SK-N-SH (cell line): ENCODE data around the gene EPB41L2. TPM values are rescaled to one million over a fixed set of nuclear protein-coding genes. Genes with fewer than 3 reads are reported as not detected.

ENCODE experiments used
- CTCF ChIA-PET: fragments of 300-600, 350-600 bp; formaldehyde crosslinking; extraction: SDS; loops from one replicate; lab custom pipeline; 2021; lab: Yijun Ruan, JAX
- POLR2A ChIA-PET: fragments of 350-600 bp; sonication (Branson Sonifier 250); formaldehyde crosslinking; extraction: SDS; loops from one replicate; lab custom pipeline; 2020; ENCODE audit warnings: antibody characterized with exemption, inconsistent platforms; lab: Yijun Ruan, JAX
- DNase-seq: peaks from one replicate; pipeline ENCODE4 v3.0.0; 2012
- H2AFZ ChIP-seq: fragments of 200-600 bp; sonication (generic); 2 replicates; pipeline ENCODE4 v1.8.1; 2016; ENCODE audit warnings: antibody characterized with exemption, mild to moderate bottlenecking, low read depth
- H3F3A ChIP-seq: fragments of 200-600 bp; sonication (generic); replicated peaks from 2 replicates; pipeline ENCODE3; 2016; ENCODE audit warnings: antibody characterized with exemption, mild to moderate bottlenecking; ENCODE audit not compliant: insufficient read depth
- H3K27ac ChIP-seq, 2 experiments: fragments of 200-500 bp in 1 of 2; fragments of 200-600 bp in 1 of 2; sonication (Bioruptor generic) in 1 of 2; sonication (generic), shearing (Covaris generic) in 1 of 2; 2 replicates each; pipeline versions ENCODE4 v1.5.1 to v1.6.1; 2014 to 2016; ENCODE audit warnings: low read depth in 2 of 2, inconsistent platforms in 1 of 2, low read length in 1 of 2, mild to moderate bottlenecking in 1 of 2, mixed read lengths in 1 of 2
- H3K27me3 ChIP-seq: fragments of 200-600 bp; sonication (generic), shearing (Covaris generic); 2 replicates; pipeline ENCODE4 v1.6.1; 2016; ENCODE audit warnings: mixed run types; ENCODE audit not compliant: insufficient read depth
- H3K36me3 ChIP-seq, 2 experiments: fragments of 200-500 bp in 1 of 2; fragments of 200-600 bp in 1 of 2; sonication (Bioruptor generic) in 1 of 2; sonication (generic) in 1 of 2; replicated peaks in 1 of 2; 2 replicates each; pipeline versions ENCODE3 to v1.5.1; 2014 to 2016; ENCODE audit warnings: low read length in 1 of 2, mild to moderate bottlenecking in 1 of 2; ENCODE audit not compliant: insufficient read depth in 2 of 2, control insufficient read depth in 1 of 2
- H3K4me1 ChIP-seq, 2 experiments: fragments of 200-500 bp in 1 of 2; fragments of 200-600 bp in 1 of 2; sonication (Bioruptor generic) in 1 of 2; sonication (generic), shearing (Covaris generic) in 1 of 2; 2 replicates each; pipeline versions ENCODE4 v1.5.1 to v1.6.1; 2014 to 2016; ENCODE audit warnings: low read depth in 1 of 2, low read length in 1 of 2, mixed run types in 1 of 2; ENCODE audit not compliant: insufficient read depth in 2 of 2, control insufficient read depth in 1 of 2
- H3K4me2 ChIP-seq: fragments of 200-600 bp; sonication (generic), shearing (Covaris generic); 2 replicates; pipeline ENCODE4 v1.6.1; 2017; ENCODE audit warnings: mixed run types
- H3K4me3 ChIP-seq, 2 experiments: fragments of 200-500 bp in 1 of 2; fragments of 200-600 bp in 1 of 2; sonication (Bioruptor generic) in 1 of 2; sonication (generic), shearing (Covaris generic) in 1 of 2; 2 replicates each; pipeline versions ENCODE4 v1.5.1 to v1.8.1; 2014 to 2016; ENCODE audit warnings: low read depth in 2 of 2, inconsistent platforms in 1 of 2, low read length in 1 of 2, mild to moderate bottlenecking in 1 of 2, mixed read lengths in 1 of 2, moderate library complexity in 1 of 2
- H3K79me2 ChIP-seq: fragments of 200-600 bp; sonication (generic); 2 replicates; pipeline ENCODE4 v1.8.1; 2017; ENCODE audit warnings: mild to moderate bottlenecking; ENCODE audit not compliant: insufficient read depth
- H3K9ac ChIP-seq: fragments of 200-600 bp; sonication (generic); 2 replicates; pipeline ENCODE4 v1.6.1; 2017; ENCODE audit warnings: mixed run types
- H3K9me2 ChIP-seq: fragments of 200-600 bp; sonication (generic); 2 replicates; pipeline ENCODE4 v1.6.1; 2017; ENCODE audit warnings: mixed run types
- H3K9me3 ChIP-seq: fragments of 200-600 bp; sonication (generic); 2 replicates; pipeline ENCODE4 v1.6.1; 2017; ENCODE audit warnings: mixed run types, mild to moderate bottlenecking, moderate library complexity
- H4K20me1 ChIP-seq: fragments of 200-600 bp; sonication (generic); 2 replicates; pipeline ENCODE4 v1.6.1; 2017; ENCODE audit warnings: mild to moderate bottlenecking, mixed run types; ENCODE audit not compliant: insufficient read depth
- CHD2 ChIP-seq: fragments of 150-350 bp; IDR thresholded peaks from 2 replicates; pipeline ENCODE4 v1.6.1; 2018; ENCODE audit warnings: low read length; ENCODE audit not compliant: partially characterized antibody
- ELF1 ChIP-seq: IDR thresholded peaks from 2 replicates; pipeline ENCODE4 v1.4.0; 2012
- EP300 ChIP-seq, 2 experiments: IDR thresholded peaks; 2 replicates each; pipeline versions ENCODE4 v1.4.0 to v1.6.1; 2012; ENCODE audit warnings: borderline replicate concordance in 1 of 2, low read depth in 1 of 2, low read length in 1 of 2
- JUND ChIP-seq: IDR thresholded peaks from 2 replicates; pipeline ENCODE4 v1.4.0; 2012
- MEF2A ChIP-seq: IDR thresholded peaks from 2 replicates; pipeline ENCODE4 v1.4.0; 2012; ENCODE audit warnings: low read depth, borderline replicate concordance
- MXI1 ChIP-seq: IDR thresholded peaks from 2 replicates; pipeline ENCODE4 v1.6.1; 2012; ENCODE audit warnings: mild to moderate bottlenecking, low read depth, low read length, improper control_type of control experiment
- PBX3 ChIP-seq: IDR thresholded peaks from 2 replicates; pipeline ENCODE4; 2012
- RAD21 ChIP-seq: IDR thresholded peaks from 2 replicates; pipeline ENCODE4 v1.6.1; 2012; ENCODE audit warnings: mild to moderate bottlenecking, low read length
- RCOR1 ChIP-seq: fragments of 150-350 bp; IDR thresholded peaks from 2 replicates; pipeline ENCODE4 v1.6.1; 2017; ENCODE audit warnings: antibody characterized with exemption, low read length
- RFX5 ChIP-seq: IDR thresholded peaks from 2 replicates; pipeline ENCODE4 v1.6.1; 2012; ENCODE audit warnings: mild to moderate bottlenecking, improper control_type of control experiment, low read length
- RXRA ChIP-seq: IDR thresholded peaks from 2 replicates; pipeline ENCODE4 v1.4.0; 2012; ENCODE audit warnings: low read depth, mild to moderate bottlenecking, borderline replicate concordance
- SMC3 ChIP-seq: IDR thresholded peaks from 2 replicates; pipeline ENCODE4 v1.6.1; 2012; ENCODE audit warnings: low read depth, low read length, improper control_type of control experiment
- TAF1 ChIP-seq: IDR thresholded peaks from 2 replicates; pipeline ENCODE4 v1.6.1; 2012; ENCODE audit warnings: low read depth, mild to moderate bottlenecking, low read length, moderate library complexity, borderline replicate concordance
- YY1 ChIP-seq: IDR thresholded peaks from 2 replicates; pipeline ENCODE4 v1.4.0; 2012; ENCODE audit warnings: low read depth, mild to moderate bottlenecking
- WGBS: methylation state at CpG from one replicate; pipeline ENCODE4 v1.1.6; 2017; ENCODE audit warnings: low lambda C conversion rate; 5-methylcytosine and 5-hydroxymethylcytosine counted together
- polyA plus RNA-seq, 3 experiments: library from polyadenylated mRNA; depleted of rRNA; stranded (reverse); fragments of >200 nt; gene quantifications; 2 replicates each; pipeline ENCODE4 v1.2.3, GENCODE V29; 2012
- TF ChIP-seq, protein P1 (sequence below): IDR thresholded peaks from 2 replicates; pipeline ENCODE4 v1.4.0; 2012; ENCODE audit warnings: low read depth
- TF ChIP-seq, protein P2 (sequence below): fragments of 150-350 bp; IDR thresholded peaks from 2 replicates; pipeline ENCODE4 v1.6.1; 2017; ENCODE audit warnings: antibody characterized with exemption, low read length, low read depth, borderline replicate concordance

The EPB41L2 gene
- polyA plus RNA-seq, 1 of the 3 experiments (the other 2 are of a cell fraction) = 1.4 TPM

DNA sequence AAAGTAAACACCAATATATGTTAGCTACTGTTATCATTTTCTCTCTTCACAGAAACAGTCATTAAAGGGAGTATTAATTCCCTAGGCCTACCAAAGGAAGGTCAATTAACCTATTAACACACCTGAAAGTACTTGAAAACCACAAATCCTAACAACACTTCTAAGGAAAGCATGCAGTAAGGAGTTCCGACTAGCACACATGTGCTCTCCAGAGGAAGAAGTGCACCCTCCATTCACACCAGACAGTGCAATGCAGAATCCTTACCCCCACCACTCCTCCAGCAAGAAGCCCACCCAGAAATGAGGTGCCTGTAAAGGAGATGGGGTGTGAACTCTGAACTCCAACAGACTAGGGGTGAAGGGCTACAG, 58.7 kb downstream of the EPB41L2 start:
- Histone ChIP-seq H3F3A (no peaks in the 10 kb centered on the region), H3K36me3 (no peaks in the 10 kb centered on the region), H3K9me3 (0 out of 2 replicates have a peak, but pooled peaks cover 11% of the 10 kb centered on the region), H4K20me1 (no peaks in the 10 kb centered on the region), H3K79me2 (no peaks in the 10 kb centered on the region), H3K27ac (no peak overlapping the region), H3K9ac (no peak overlapping the region), H2AFZ (no peak overlapping the region), H3K4me2 (no peak overlapping the region), H3K4me3 (no peak overlapping the region), H3K9me2 (no peaks in the 10 kb centered on the region), H3K4me1 (no peaks in the 10 kb centered on the region; a peak in 1 of 4 replicates), H3K27me3 (peaks cover 24% of the 10 kb centered on the region; the same call in 1 of the 2 replicates)
- TF ChIP-seq SMC3 (no peak), YY1 (no peak), RFX5 (no peak), EP300 (IDR thresholded peaks at IDR 0.05; ENCODE audit: borderline replicate concordance in 1 of 2, low read depth in 1 of 2, low read length in 1 of 2) (no peak), ELF1 (no peak), JUND (no peak), CHD2 (no peak), RCOR1 (no peak), RAD21 (no peak), RXRA (no peak)
- TF ChIP-seq, protein P1, sequence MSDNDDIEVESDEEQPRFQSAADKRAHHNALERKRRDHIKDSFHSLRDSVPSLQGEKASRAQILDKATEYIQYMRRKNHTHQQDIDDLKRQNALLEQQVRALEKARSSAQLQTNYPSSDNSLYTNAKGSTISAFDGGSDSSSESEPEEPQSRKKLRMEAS = no peak
- TF ChIP-seq, protein P2, sequence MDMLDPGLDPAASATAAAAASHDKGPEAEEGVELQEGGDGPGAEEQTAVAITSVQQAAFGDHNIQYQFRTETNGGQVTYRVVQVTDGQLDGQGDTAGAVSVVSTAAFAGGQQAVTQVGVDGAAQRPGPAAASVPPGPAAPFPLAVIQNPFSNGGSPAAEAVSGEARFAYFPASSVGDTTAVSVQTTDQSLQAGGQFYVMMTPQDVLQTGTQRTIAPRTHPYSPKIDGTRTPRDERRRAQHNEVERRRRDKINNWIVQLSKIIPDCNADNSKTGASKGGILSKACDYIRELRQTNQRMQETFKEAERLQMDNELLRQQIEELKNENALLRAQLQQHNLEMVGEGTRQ = no peak
- no peak for DNase-seq
- WGBS = 9% methylated on average over 1 of the region's 1 CpG
- ChIA-PET CTCF (no interaction called here), POLR2A (no interaction called here)

- H2AFZ ChIP-seq = no peak overlapping the region
- no peaks in the 10 kb centered on the region; a peak in 1 of 4 replicates for H3K4me1 ChIP-seq
- no peaks in the 10 kb centered on the region for H3F3A ChIP-seq
- WGBS = 12% methylated on average over 5 of the region's 5 CpGs
- no peaks in the 10 kb centered on the region for H3K79me2 ChIP-seq
- no peak overlapping the region for H3K9ac ChIP-seq
- no peak for DNase-seq
- H3K27me3 ChIP-seq = peaks cover 24% of the 10 kb centered on the region; the same call in 1 of the 2 replicates
- POLR2A ChIA-PET = no interaction called here
- no peaks in the 10 kb centered on the region for H4K20me1 ChIP-seq
- no peak overlapping the region for H3K27ac ChIP-seq
- CTCF ChIA-PET = no interaction called here
- TF ChIP-seq TAF1 (no peak), EP300 (IDR thresholded peaks at IDR 0.05; ENCODE audit: borderline replicate concordance in 1 of 2, low read depth in 1 of 2, low read length in 1 of 2) (no peak), MEF2A (no peak), MXI1 (no peak), RAD21 (no peak), RXRA (no peak), SMC3 (no peak), PBX3 (no peak), RCOR1 (no peak), YY1 (no peak)
- TF ChIP-seq, protein P2 = no peak
- H3K9me3 ChIP-seq = 0 out of 2 replicates have a peak, but pooled peaks cover 11% of the 10 kb centered on the region
- no peaks in the 10 kb centered on the region for H3K36me3 ChIP-seq
- no peak overlapping the region for H3K4me2 ChIP-seq
- no peaks in the 10 kb centered on the region for H3K9me2 ChIP-seq
- no peak overlapping the region for H3K4me3 ChIP-seq
Observed at GRCh38 chr6:131003488-131004386, 59.3 kb downstream of the EPB41L2 start.
